Mesendoderm (in vitro differentiated cells): Measurements from ENCODE around the gene DUOXA1.

ENCODE experiments used
- DNase-seq: peaks from one replicate; pipeline ENCODE4 v3.0.0; 2013
- H2AK5ac ChIP-seq: 2 replicates; pipeline ENCODE4 v1.6.1; 2013; ENCODE audit warnings: low read length, inconsistent platforms
- H2BK120ac ChIP-seq: 2 replicates; pipeline ENCODE4 v1.6.1; 2013; ENCODE audit warnings: low read depth, mild to moderate bottlenecking, low read length, moderate library complexity, mixed read lengths
- H2BK15ac ChIP-seq: replicated peaks from 2 replicates; pipeline ENCODE4 v1.6.1; 2013; ENCODE audit warnings: low read depth, mild to moderate bottlenecking, moderate library complexity
- H2BK5ac ChIP-seq: 2 replicates; pipeline ENCODE4 v1.6.1; 2013; ENCODE audit warnings: low read length, inconsistent platforms
- H3K18ac ChIP-seq: 2 replicates; pipeline ENCODE4 v1.6.1; 2013; ENCODE audit warnings: mild to moderate bottlenecking, low read length, mixed read lengths
- H3K23ac ChIP-seq: one replicate; pipeline ENCODE4 v1.6.1; 2013; ENCODE audit warnings: low read length
- H3K27ac ChIP-seq: 2 replicates; pipeline ENCODE4 v1.5.1; 2013; ENCODE audit warnings: low read depth, mild to moderate bottlenecking, inconsistent platforms, low read length, moderate library complexity
- H3K27me3 ChIP-seq: 2 replicates; pipeline ENCODE4 v1.6.1; 2013; ENCODE audit warnings: low read length, control low read depth, mild to moderate bottlenecking, inconsistent platforms; ENCODE audit not compliant: insufficient read depth, poor library complexity
- H3K36me3 ChIP-seq: 2 replicates; pipeline ENCODE4 v1.6.1; 2013; ENCODE audit warnings: low read length, inconsistent platforms; ENCODE audit not compliant: control insufficient read depth, insufficient read depth
- H3K4ac ChIP-seq: one replicate; pipeline ENCODE4 v1.6.1; 2013; ENCODE audit warnings: low read depth, mild to moderate bottlenecking, low read length, moderate library complexity
- H3K4me1 ChIP-seq: 2 replicates; pipeline ENCODE4 v1.6.1; 2013; ENCODE audit warnings: low read depth, low read length, inconsistent platforms; ENCODE audit not compliant: control insufficient read depth
- H3K4me2 ChIP-seq: 2 replicates; pipeline ENCODE4 v1.6.1; 2013; ENCODE audit warnings: low read length
- H3K4me3 ChIP-seq: 2 replicates; pipeline ENCODE4 v1.5.1; 2013; ENCODE audit warnings: mild to moderate bottlenecking, low read length
- H3K56ac ChIP-seq: one replicate; pipeline ENCODE4 v1.6.1; 2013; ENCODE audit warnings: low read length
- H3K79me1 ChIP-seq: 2 replicates; pipeline ENCODE4 v1.6.1; 2013; ENCODE audit warnings: low read length, inconsistent platforms
- H3K79me2 ChIP-seq: 2 replicates; pipeline ENCODE4 v1.6.1; 2013; ENCODE audit warnings: mild to moderate bottlenecking, low read length; ENCODE audit not compliant: control insufficient read depth, insufficient read depth
- H3K9ac ChIP-seq: 2 replicates; pipeline ENCODE4 v1.6.1; 2013; ENCODE audit warnings: low read length, inconsistent platforms
- H4K5ac ChIP-seq: one replicate; pipeline ENCODE4 v1.6.1; 2013; ENCODE audit warnings: low read length
- H4K8ac ChIP-seq: one replicate; pipeline ENCODE4 v1.6.1; 2013; ENCODE audit warnings: low read depth, mild to moderate bottlenecking, control low read depth, low read length, moderate library complexity
- WGBS: extraction: QIAGEN DNeasy Blood & Tissue Kit; methylation state at CpG from one replicate; pipeline ENCODE4 v1.1.7; 2013; ENCODE audit warnings: low lambda C conversion rate, missing lambda C conversion rate; ENCODE audit not compliant: insufficient coverage; ENCODE audit errors: extremely low coverage; 5-methylcytosine and 5-hydroxymethylcytosine counted together

Gene DUOXA1

GRCh38 chr15:45116482-45117307, 13.0 kb downstream of the DUOXA1 start:
- Histone ChIP-seq H3K18ac (no peak overlapping the region), H3K4ac (no peak overlapping the region), H3K56ac (no peak overlapping the region), H3K4me3 (no peak overlapping the region), H4K8ac (no peak overlapping the region), H3K9ac (no peak overlapping the region), H3K79me2 (no peaks in the 10 kb centered on the region), H2BK5ac (no peak overlapping the region), H3K4me2 (no peak overlapping the region), H2BK15ac (no peak overlapping the region), H3K23ac (peak overlapping the region; percentile 29), H3K27ac (no peak overlapping the region), H3K36me3 (no peaks in the 10 kb centered on the region), H3K4me1 (no peaks in the 10 kb centered on the region), H3K79me1 (no peaks in the 10 kb centered on the region), H4K5ac (no peak overlapping the region), H2BK120ac (no peak overlapping the region), H2AK5ac (no peak overlapping the region), H3K27me3 (peaks cover 60% of the 10 kb centered on the region)
- WGBS: no CpG with 5 or more reads among the region's 65 CpGs
- DNase-seq: no peak

DNA sequence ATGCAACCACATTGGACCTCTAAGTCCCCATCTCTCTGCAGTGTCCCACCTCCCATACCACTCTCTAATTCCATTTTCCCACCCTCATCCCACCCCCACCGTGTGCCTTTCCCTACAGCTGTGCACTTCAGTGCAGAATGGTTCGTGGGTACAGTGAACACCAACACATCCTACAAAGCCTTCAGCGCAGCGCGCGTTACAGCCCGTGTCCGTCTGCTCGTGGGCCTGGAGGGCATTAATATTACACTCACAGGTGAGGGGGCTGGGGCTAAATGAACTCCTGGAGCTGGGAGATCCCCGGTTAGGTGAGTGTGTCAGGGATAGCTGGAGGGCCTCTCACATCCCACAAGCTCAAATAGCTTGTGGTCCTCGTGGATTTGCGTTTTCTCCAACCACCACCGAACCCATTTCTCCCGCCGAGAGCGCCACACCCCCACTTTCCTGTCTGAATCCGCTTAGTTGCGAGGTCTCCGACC, 13.6 kb downstream of the DUOXA1 start:
- H4K5ac ChIP-seq: no peak overlapping the region
- no peak overlapping the region for H3K4me2 ChIP-seq
- H3K23ac ChIP-seq: no peak overlapping the region
- no peak overlapping the region for H2BK15ac ChIP-seq
- no peak overlapping the region for H4K8ac ChIP-seq
- H3K4me3 ChIP-seq: no peak overlapping the region
- no peak overlapping the region for H3K56ac ChIP-seq
- H3K27me3 ChIP-seq: peaks cover 62% of the 10 kb centered on the region
- no peak overlapping the region for H3K4ac ChIP-seq
- H3K27ac ChIP-seq: no peak overlapping the region
- H3K4me1 ChIP-seq: no peaks in the 10 kb centered on the region
- no CpG with 5 or more reads among the region's 19 CpGs for WGBS
- H2BK120ac ChIP-seq: no peak overlapping the region
- no peaks in the 10 kb centered on the region for H3K79me1 ChIP-seq
- no peaks in the 10 kb centered on the region for H3K36me3 ChIP-seq
- DNase-seq: no peak
- no peak overlapping the region for H2AK5ac ChIP-seq
- no peak overlapping the region for H2BK5ac ChIP-seq
- H3K18ac ChIP-seq: no peak overlapping the region
- no peaks in the 10 kb centered on the region for H3K79me2 ChIP-seq
- H3K9ac ChIP-seq: no peak overlapping the region

DNA sequence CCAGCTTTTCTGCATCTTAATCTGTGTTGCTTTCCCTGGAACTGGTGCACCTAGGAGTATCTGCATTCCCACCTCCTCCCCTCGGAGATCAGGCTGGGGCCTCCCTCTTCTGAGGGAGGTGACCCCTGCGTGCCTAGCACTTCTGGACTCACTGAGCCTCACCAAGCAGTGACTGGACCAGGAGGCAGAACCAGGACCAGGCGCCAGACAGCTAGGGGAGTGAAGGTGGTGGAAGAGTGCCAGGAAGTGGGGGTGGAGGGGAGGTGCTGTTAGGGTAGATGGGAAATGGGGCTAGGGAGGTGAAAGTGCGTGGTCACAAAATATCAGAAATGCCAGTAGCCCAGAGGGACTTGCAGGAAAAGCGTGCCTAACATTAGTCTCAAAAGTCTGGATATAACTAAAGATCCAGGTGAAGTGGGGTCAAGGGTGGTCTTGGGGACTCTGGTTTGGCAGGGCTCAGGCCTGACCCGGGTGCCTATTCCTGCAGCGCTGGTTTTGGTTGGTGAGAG, 14.3 kb downstream of the DUOXA1 start:
- Histone ChIP-seq H3K79me2 (no peaks in the 10 kb centered on the region), H3K23ac (no peak overlapping the region), H2AK5ac (no peak overlapping the region), H2BK120ac (no peak overlapping the region), H2BK5ac (no peak overlapping the region), H3K18ac (no peak overlapping the region), H2BK15ac (no peak overlapping the region), H3K4ac (no peak overlapping the region), H3K9ac (no peak overlapping the region), H3K56ac (no peak overlapping the region), H3K4me1 (no peaks in the 10 kb centered on the region), H3K4me2 (no peak overlapping the region), H3K79me1 (no peaks in the 10 kb centered on the region), H3K27me3 (peaks cover 65% of the 10 kb centered on the region), H4K8ac (no peak overlapping the region), H4K5ac (no peak overlapping the region), H3K36me3 (no peaks in the 10 kb centered on the region), H3K4me3 (no peak overlapping the region), H3K27ac (no peak overlapping the region)
- WGBS: no CpG with 5 or more reads among the region's 7 CpGs
- DNase-seq: no peak

- Histone ChIP-seq H4K5ac (no peak overlapping the region), H3K56ac (no peak overlapping the region), H3K36me3 (no peaks in the 10 kb centered on the region), H3K79me1 (no peaks in the 10 kb centered on the region), H3K79me2 (no peaks in the 10 kb centered on the region), H2BK5ac (no peak overlapping the region), H3K27ac (no peak overlapping the region), H3K27me3 (peaks cover 71% of the 10 kb centered on the region), H2BK120ac (no peak overlapping the region), H3K9ac (no peak overlapping the region), H2AK5ac (no peak overlapping the region), H3K23ac (no peak overlapping the region), H3K4ac (no peak overlapping the region), H3K18ac (no peak overlapping the region), H3K4me2 (no peak overlapping the region), H4K8ac (no peak overlapping the region), H3K4me1 (no peaks in the 10 kb centered on the region), H2BK15ac (no peak overlapping the region), H3K4me3 (no peak overlapping the region)
- no peak for DNase-seq
- WGBS: no CpG with 5 or more reads among the region's 2 CpGs
These were observed 15.0 kb downstream of the DUOXA1 start for GRCh38 chr15:45114751-45115085.

DNA sequence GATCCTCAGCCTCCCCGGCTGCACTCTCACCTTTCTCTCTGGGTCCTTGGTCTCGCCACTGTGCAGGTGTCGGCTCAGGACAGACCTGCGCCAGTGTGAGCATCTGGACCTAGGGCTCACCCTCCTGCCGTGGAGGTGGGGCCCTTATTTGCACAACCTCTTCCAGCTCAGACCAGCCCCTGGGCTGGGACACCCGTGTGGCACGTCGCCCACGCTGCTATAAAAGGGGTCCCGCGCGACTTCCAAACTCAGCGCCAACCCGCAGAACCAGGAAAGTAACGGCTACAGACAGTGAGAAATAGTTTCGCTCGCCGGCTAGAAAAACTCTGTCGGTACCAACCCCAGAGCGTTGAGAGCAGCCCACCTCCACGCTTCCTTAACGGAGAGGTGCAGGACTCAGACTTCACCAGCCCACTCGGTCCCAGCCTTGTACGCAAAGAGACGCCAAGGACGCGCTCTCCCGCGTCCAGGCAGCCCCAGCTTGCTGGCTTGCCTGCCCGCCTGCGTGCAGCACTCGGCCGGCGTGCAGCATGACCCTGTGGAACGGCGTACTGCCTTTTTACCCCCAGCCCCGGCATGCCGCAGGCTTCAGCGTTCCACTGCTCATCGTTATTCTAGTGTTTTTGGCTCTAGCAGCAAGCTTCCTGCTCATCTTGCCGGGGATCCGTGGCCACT, 15.5 kb downstream of the DUOXA1 start, which contains the start of the genes DUOX2 and DUOXA2:
Gene DUOX2, minus strand, starts transcription at position 97 of the 675 bp plus-strand sequence. CDS start 761 bp downstream, outside the sequence.
Gene DUOXA2, plus strand, starts transcription at position 251 of the 675 bp plus-strand sequence. Its CDS starts 280 bp downstream, at position 531.
- H3K27ac ChIP-seq: no peak within 1 kb of the TSS
- no peak within 1 kb of the TSS for H3K56ac ChIP-seq
- H3K4me2 ChIP-seq: no peak within 1 kb of the TSS
- no CpG with 5 or more reads among the region's 42 CpGs for WGBS
- H3K4me3 ChIP-seq: no peak within 1 kb of the TSS
- H4K8ac ChIP-seq: no peak within 1 kb of the TSS
- H3K9ac ChIP-seq: no peak within 1 kb of the TSS
- no peak within 1 kb of the TSS for H3K18ac ChIP-seq
- no peak within 1 kb of the TSS for H2BK120ac ChIP-seq
- no peaks in the 10 kb centered on the region for H3K79me2 ChIP-seq
- H2BK5ac ChIP-seq: no peak within 1 kb of the TSS
- H3K23ac ChIP-seq: no peak within 1 kb of the TSS
- no peaks in the 10 kb centered on the region for H3K79me1 ChIP-seq
- no peak within 1 kb of the TSS for H2AK5ac ChIP-seq
- no peaks in the 10 kb centered on the region for H3K36me3 ChIP-seq
- no peaks in the 10 kb centered on the region for H3K4me1 ChIP-seq
- H3K4ac ChIP-seq: no peak within 1 kb of the TSS
- no peak within 1 kb of the TSS for H2BK15ac ChIP-seq
- H3K27me3 ChIP-seq: peaks cover 75% of the 10 kb centered on the region
- H4K5ac ChIP-seq: no peak within 1 kb of the TSS
- no peak for DNase-seq
